GM12891 (cell line): ENCODE data around the gene LRP11.
A peak's percentile ranks its signal among the peaks of the same experiment; 100 is the strongest.

Experiments used
- DNase-seq: peaks from one replicate; pipeline ENCODE4 v3.0.0; 2011; ENCODE audit warnings: low spot score; ENCODE audit not compliant: insufficient read length
- FAIRE-seq: peaks from 2 replicates; lab custom pipeline; 2011; peaks lifted over from hg19 to GRCh38; lab: Jason Lieb, UNC
- PAX5 ChIP-seq: IDR thresholded peaks from 2 replicates; pipeline ENCODE4 v1.6.1; 2011; ENCODE audit warnings: low read length, moderate library complexity, mild to moderate bottlenecking; ENCODE audit not compliant: insufficient read depth, severe bottlenecking
- POLR2A ChIP-seq: IDR thresholded peaks from 2 replicates; pipeline ENCODE4 v1.6.1; 2011; ENCODE audit warnings: low read depth, low read length, control low read depth
- POLR2AphosphoS5 ChIP-seq: IDR thresholded peaks from 2 replicates; pipeline ENCODE4 v1.6.1; 2011; ENCODE audit warnings: low read depth, low read length, control low read depth
- POU2F2 ChIP-seq: IDR thresholded peaks from 2 replicates; pipeline ENCODE4 v1.6.1; 2011; ENCODE audit warnings: low read depth, mild to moderate bottlenecking, control low read depth, low read length, moderate library complexity
- SPI1 ChIP-seq: IDR thresholded peaks from 2 replicates; pipeline ENCODE4 v1.6.1; 2011; ENCODE audit warnings: low read depth, low read length, control low read depth
- TAF1 ChIP-seq: IDR thresholded peaks from 2 replicates; pipeline ENCODE4 v1.6.1; 2011; ENCODE audit warnings: low read depth, low read length, control low read depth

LRP11 gene

GRCh38 chr6:149840345-149841075, 23.6 kb downstream of the LRP11 start:
- FAIRE-seq: peak; percentile 81
- TF ChIP-seq POU2F2: no peak
- TF ChIP-seq TAF1: no peak
- no peak for TF ChIP-seq SPI1
- TF ChIP-seq POLR2AphosphoS5: no peak
- no peak for TF ChIP-seq POLR2A
- no peak for TF ChIP-seq PAX5
- DNase-seq: no peak

DNA sequence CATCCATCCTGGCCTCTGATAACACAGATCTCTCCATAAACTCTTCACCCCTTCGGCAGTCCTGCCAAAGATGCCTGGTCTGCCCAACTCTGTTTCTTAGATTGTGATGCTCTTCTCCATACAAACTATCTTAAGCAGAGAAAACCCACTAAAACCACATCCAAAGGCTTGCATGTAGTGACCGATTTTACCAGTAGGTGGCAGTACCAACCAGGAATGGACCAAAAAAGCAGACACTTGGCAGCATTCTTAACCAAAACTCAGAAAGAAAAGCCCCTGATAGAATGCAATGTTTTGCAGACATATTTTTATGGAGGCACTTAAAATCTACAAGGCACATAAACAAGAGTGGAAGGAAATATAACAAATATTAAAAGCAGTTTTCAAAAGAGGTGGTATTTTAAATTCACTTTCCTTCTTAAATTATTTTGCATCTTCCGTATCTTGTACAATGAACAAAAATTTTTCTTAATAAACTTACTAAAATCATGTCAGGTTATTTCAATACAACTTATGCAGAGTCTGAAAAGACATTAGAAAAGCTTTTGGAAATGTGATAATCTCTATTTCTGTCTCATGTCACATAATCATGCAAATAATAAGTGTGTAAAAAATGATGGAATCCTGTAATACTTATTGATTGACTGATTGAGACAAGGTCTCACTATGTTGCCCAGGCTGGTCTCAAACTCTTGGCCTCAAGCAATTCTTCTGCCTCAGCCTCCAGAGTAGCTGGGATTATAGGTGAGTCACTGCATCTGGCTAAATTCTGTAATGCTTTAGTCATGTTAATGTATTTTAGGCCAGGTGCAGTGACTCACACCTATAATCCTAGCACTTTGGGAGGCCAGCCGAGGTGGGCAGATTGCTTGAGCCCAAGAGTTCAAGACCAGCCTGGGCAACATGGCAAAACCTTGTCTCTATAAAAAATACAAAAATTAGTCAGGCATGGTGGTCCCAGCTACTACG, 29.4 kb downstream of the LRP11 start:
- DNase-seq (peak; percentile 28), FAIRE-seq (peak; percentile 54)
- TF ChIP-seq POLR2A: no peak
- TF ChIP-seq TAF1: no peak
- no peak for TF ChIP-seq PAX5
- no peak for TF ChIP-seq POU2F2
- TF ChIP-seq SPI1: no peak
- TF ChIP-seq POLR2AphosphoS5: no peak

- FAIRE-seq (no peak), DNase-seq (no peak)
- no peak for TF ChIP-seq TAF1
- no peak for TF ChIP-seq SPI1
- TF ChIP-seq POLR2AphosphoS5: no peak
- TF ChIP-seq PAX5: no peak
- TF ChIP-seq POLR2A: no peak
- TF ChIP-seq POU2F2: no peak
Measured at GRCh38 chr6:149833651-149834050, 30.5 kb downstream of the LRP11 start.

DNA sequence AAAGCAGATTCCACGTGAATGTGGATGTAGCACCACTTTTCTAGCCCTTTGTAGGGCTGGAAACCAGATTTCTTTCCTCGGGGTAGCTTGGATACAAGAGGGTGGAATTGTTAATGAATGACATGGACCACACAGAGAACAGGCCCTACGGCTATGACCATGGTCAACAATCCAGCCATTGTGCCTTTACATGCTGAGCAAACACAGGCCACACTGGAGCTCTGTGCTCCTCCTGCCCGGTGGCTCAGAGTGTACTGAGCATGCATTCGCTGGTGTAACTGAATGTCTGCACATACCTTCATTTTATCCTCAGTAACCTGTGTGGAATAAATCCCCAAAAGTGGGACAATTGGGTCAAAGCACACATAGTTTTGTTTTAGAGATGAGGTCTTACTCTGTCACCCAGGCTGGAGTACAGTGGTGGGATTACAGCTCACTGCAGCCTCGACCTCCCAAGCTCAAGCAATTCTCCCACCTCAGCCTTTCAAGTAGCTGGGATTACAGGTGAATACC, 32.8 kb downstream of the LRP11 start:
- DNase-seq: no peak
- no peak for FAIRE-seq
- no peak for TF ChIP-seq POLR2A
- no peak for TF ChIP-seq POU2F2
- no peak for TF ChIP-seq PAX5
- TF ChIP-seq TAF1: no peak
- no peak for TF ChIP-seq SPI1

DNA sequence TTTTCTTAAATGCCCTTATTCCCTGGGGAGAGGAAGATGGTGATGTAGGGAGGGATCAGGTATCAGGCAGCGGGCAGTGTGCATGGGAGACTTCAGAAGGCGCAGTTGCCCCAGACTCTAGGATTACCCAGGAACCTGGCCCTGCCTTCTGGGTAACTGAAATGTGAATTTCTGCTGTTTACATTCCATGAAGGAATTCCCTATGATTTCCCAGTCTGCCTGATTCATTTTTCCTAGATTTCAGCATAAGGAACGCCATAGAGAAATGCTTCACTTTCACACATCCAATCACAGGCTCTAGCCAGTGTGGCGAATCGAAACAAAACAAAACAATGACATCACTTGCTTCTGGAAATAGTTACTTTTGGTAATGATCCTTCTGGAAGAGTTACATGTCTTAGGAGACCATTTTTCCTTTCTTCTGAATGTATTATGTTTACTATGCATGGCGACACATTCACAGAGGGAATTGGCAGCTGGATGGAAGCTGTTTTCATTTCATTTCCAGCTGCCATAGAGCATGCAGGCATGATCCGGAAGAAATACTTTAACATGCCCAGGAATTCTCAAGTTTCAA, 33.3 kb downstream of the LRP11 start:
- FAIRE-seq (no peak), DNase-seq (no peak)

GRCh38 chr6:149825292-149825691, 38.9 kb downstream of the LRP11 start:
- TF ChIP-seq POU2F2 (no peak), POLR2AphosphoS5 (no peak), TAF1 (no peak), PAX5 (no peak), POLR2A (no peak), SPI1 (no peak)
- FAIRE-seq: no peak
- DNase-seq: no peak

More for the DNA sequence above, 33.3 kb downstream of the LRP11 start:
- no peak for TF ChIP-seq POLR2AphosphoS5
- TF ChIP-seq PAX5: no peak
- TF ChIP-seq POU2F2: no peak
- TF ChIP-seq SPI1: no peak
- TF ChIP-seq TAF1: no peak
- TF ChIP-seq POLR2A: no peak

DNA sequence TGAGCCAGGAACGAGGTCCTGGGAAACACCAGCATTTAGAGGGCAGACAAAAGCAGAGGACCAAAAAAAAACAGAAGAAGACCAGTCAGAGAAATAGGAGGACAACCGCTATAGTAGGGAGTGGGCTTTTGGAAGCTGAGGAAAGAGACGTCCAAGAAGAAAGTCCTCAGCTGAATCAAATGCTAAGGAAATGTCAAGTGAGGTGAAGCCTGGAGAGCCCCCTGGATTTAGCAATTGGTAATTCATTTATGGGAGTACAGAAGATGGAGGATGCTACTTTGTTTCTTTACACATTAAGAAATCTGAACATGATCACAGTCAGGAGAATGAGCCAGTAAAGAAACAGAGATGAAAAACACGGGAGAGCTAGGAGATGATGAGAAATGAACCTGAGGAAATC, 41.1 kb downstream of the LRP11 start:
- no peak for TF ChIP-seq PAX5
- no peak for TF ChIP-seq POLR2A
- TF ChIP-seq POU2F2: no peak
- TF ChIP-seq POLR2AphosphoS5: no peak
- no peak for TF ChIP-seq SPI1
- no peak for TF ChIP-seq TAF1
- FAIRE-seq (no peak), DNase-seq (no peak)

- TF ChIP-seq TAF1 (no peak), POU2F2 (no peak), POLR2AphosphoS5 (no peak), SPI1 (no peak)
- no peak for FAIRE-seq
Measured at GRCh38 chr6:149821492-149821891, 42.7 kb downstream of the LRP11 start.

GRCh38 chr6:149820506-149820905, 43.7 kb downstream of the LRP11 start:
- FAIRE-seq (no peak), DNase-seq (no peak)
- no peak for TF ChIP-seq PAX5
- TF ChIP-seq TAF1: no peak
- no peak for TF ChIP-seq SPI1
- TF ChIP-seq POU2F2: no peak
- TF ChIP-seq POLR2AphosphoS5: no peak
- TF ChIP-seq POLR2A: no peak

More at GRCh38 chr6:149821492-149821891, 42.7 kb downstream of the LRP11 start:
- no peak for DNase-seq
